NCI-H82 (cell line): ENCODE results near the gene PPP2R5A.
"Not testable (repeated sequence)": the region's sequence is repeated elsewhere in the genome, so short reads cannot be mapped to it uniquely, and the experiment has no call there.

Source experiments
- DNase-seq: peaks from one replicate; lab custom pipeline; 2025; lab: John Stamatoyannopoulos, UW

The PPP2R5A gene

GRCh38 chr1:212297338-212297737 is 12.1 kb downstream of the PPP2R5A start:
- no peak for DNase-seq

- no peak for DNase-seq
These were observed 16.4 kb downstream of the PPP2R5A start for GRCh38 chr1:212301580-212301979.

- no peak for DNase-seq
These were observed 17.7 kb downstream of the PPP2R5A start for GRCh38 chr1:212302745-212303383.

- DNase-seq = no peak
These were observed 20.1 kb downstream of the PPP2R5A start for GRCh38 chr1:212305342-212305741.

GRCh38 chr1:212305984-212306452 is 20.8 kb downstream of the PPP2R5A start:
- DNase-seq = not testable (repeated sequence)

GRCh38 chr1:212309967-212310366 is 24.8 kb downstream of the PPP2R5A start:
- DNase-seq = peak; percentile 22

GRCh38 chr1:212310383-212310782 is 25.2 kb downstream of the PPP2R5A start:
- DNase-seq = no peak

- no peak for DNase-seq
These were observed 26.8 kb downstream of the PPP2R5A start for GRCh38 chr1:212311836-212312497.

GRCh38 chr1:212313616-212314015 is 28.4 kb downstream of the PPP2R5A start:
- DNase-seq = no peak

GRCh38 chr1:212315184-212315583 is 30.0 kb downstream of the PPP2R5A start:
- DNase-seq = no peak

GRCh38 chr1:212315907-212316306 is 30.7 kb downstream of the PPP2R5A start:
- DNase-seq = peak; percentile 73

- no peak for DNase-seq
These were observed 32.7 kb downstream of the PPP2R5A start for GRCh38 chr1:212317916-212318315.

- DNase-seq = not testable (repeated sequence)
These were observed 35.8 kb downstream of the PPP2R5A start for GRCh38 chr1:212321031-212321430.

GRCh38 chr1:212323066-212323465 is 37.9 kb downstream of the PPP2R5A start:
- no peak for DNase-seq

- no peak for DNase-seq
These were observed 41.3 kb downstream of the PPP2R5A start for GRCh38 chr1:212326541-212326940.

GRCh38 chr1:212328248-212328647 is 43.0 kb downstream of the PPP2R5A start:
- no peak for DNase-seq

GRCh38 chr1:212329105-212329504 is 43.9 kb downstream of the PPP2R5A start:
- no peak for DNase-seq

GRCh38 chr1:212341090-212341489 is 55.9 kb downstream of the PPP2R5A start:
- no peak for DNase-seq

- no peak for DNase-seq
These were observed 59.7 kb downstream of the PPP2R5A start for GRCh38 chr1:212344905-212345304.

GRCh38 chr1:212346601-212347000 is 61.4 kb downstream of the PPP2R5A start:
- DNase-seq = no peak

GRCh38 chr1:212351588-212352362 is 66.6 kb downstream of the PPP2R5A start:
- DNase-seq = no peak

- peak; percentile 43 for DNase-seq
These were observed 68.0 kb downstream of the PPP2R5A start for GRCh38 chr1:212353181-212353580.

- DNase-seq = no peak
These were observed 69.3 kb downstream of the PPP2R5A start for GRCh38 chr1:212354464-212354863.
